Right atrium auricular region (tissue), 2 donors: ENCODE results near the gene GALNT18. TPM values are rescaled to one million over a fixed set of nuclear protein-coding genes. Genes with fewer than 3 reads are reported as not detected.
A peak's percentile ranks its signal among the peaks of the same experiment; 100 is the strongest.

Source experiments
- DNase-seq: peaks from one replicate; pipeline ENCODE4 v3.0.0-alpha.2; 2019; ENCODE audit warnings: low spot score
- H3K27ac ChIP-seq, 2 donors: fragments of 200-600 bp; sonication (generic); 1 replicate in 1 of 2; 2 replicates in 1 of 2; pipeline ENCODE4 v1.5.1; 2016 to 2019
- H3K27me3 ChIP-seq, 2 donors: fragments of 200-600 bp; sonication (generic); one replicate each; pipeline versions ENCODE4 v1.5.1 to v1.6.0; 2017 to 2019
- H3K36me3 ChIP-seq: fragments of 200-600 bp; sonication (generic); one replicate; pipeline ENCODE4 v1.5.1; 2016
- H3K4me1 ChIP-seq, 2 donors: fragments of 200-600 bp; sonication (generic); one replicate each; pipeline versions ENCODE4 v1.5.1 to v1.6.0; 2017 to 2019
- H3K4me3 ChIP-seq, 2 donors: fragments of 200-600 bp; sonication (generic); 1 replicate in 1 of 2; 2 replicates in 1 of 2; pipeline ENCODE4 v1.5.1; 2017 to 2019; ENCODE audit warnings: mild to moderate bottlenecking in 1 of 2, moderate library complexity in 1 of 2
- H3K9me3 ChIP-seq, 2 donors: fragments of 200-600 bp; sonication (generic); one replicate each; pipeline ENCODE4 v1.5.1; 2019
- total RNA-seq, 2 donors: library from RNA; depleted of rRNA; stranded (reverse); fragments of >200 nt; gene quantifications; one replicate each; pipeline ENCODE4 v1.1.0, GENCODE V29; 2016
- TF ChIP-seq, protein P1 (sequence below), 2 donors: fragments of 200-600 bp; sonication (generic); IDR thresholded peaks; one replicate each; pipeline ENCODE4 v1.5.1; 2019; ENCODE audit warnings: antibody characterized with exemption in 2 of 2

The GALNT18 gene
- total RNA-seq, 2 donors from 2014 or later, result 22.2 to 26.8 TPM

GRCh38 chr11:11436715-11437313 lies 185.0 kb downstream of the GALNT18 start:
- no peaks in the 10 kb centered on the region for H3K36me3 ChIP-seq
- peak overlapping the region; percentile 24 to 46 for H3K27ac ChIP-seq
- H3K4me3 ChIP-seq, result no peak overlapping the region
- H3K27me3 ChIP-seq, result no peaks in the 10 kb centered on the region
- TF ChIP-seq, protein P1, sequence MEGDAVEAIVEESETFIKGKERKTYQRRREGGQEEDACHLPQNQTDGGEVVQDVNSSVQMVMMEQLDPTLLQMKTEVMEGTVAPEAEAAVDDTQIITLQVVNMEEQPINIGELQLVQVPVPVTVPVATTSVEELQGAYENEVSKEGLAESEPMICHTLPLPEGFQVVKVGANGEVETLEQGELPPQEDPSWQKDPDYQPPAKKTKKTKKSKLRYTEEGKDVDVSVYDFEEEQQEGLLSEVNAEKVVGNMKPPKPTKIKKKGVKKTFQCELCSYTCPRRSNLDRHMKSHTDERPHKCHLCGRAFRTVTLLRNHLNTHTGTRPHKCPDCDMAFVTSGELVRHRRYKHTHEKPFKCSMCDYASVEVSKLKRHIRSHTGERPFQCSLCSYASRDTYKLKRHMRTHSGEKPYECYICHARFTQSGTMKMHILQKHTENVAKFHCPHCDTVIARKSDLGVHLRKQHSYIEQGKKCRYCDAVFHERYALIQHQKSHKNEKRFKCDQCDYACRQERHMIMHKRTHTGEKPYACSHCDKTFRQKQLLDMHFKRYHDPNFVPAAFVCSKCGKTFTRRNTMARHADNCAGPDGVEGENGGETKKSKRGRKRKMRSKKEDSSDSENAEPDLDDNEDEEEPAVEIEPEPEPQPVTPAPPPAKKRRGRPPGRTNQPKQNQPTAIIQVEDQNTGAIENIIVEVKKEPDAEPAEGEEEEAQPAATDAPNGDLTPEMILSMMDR (IDR thresholded peaks at IDR 0.05), result no peak
- peaks cover 0 to 20% of the 10 kb centered on the region in 2 donors for H3K4me1 ChIP-seq
- no peaks in the 10 kb centered on the region for H3K9me3 ChIP-seq
- no peak for DNase-seq

- DNase-seq, result no peak
- TF ChIP-seq, protein P1 (IDR thresholded peaks at IDR 0.05), result no peak
- H3K36me3 ChIP-seq, result no peaks in the 10 kb centered on the region
- no peaks in the 10 kb centered on the region for H3K27me3 ChIP-seq
- no peak overlapping the region for H3K27ac ChIP-seq
- H3K4me1 ChIP-seq, result peaks cover 0 to 20% of the 10 kb centered on the region in 2 donors
- no peak overlapping the region for H3K4me3 ChIP-seq
- H3K9me3 ChIP-seq, result no peaks in the 10 kb centered on the region
These were observed 186.2 kb downstream of the GALNT18 start for GRCh38 chr11:11435635-11436034.

- no peak for DNase-seq
- H3K27me3 ChIP-seq, result no peaks in the 10 kb centered on the region
These were observed 187.8 kb downstream of the GALNT18 start for GRCh38 chr11:11433960-11434359.

DNA sequence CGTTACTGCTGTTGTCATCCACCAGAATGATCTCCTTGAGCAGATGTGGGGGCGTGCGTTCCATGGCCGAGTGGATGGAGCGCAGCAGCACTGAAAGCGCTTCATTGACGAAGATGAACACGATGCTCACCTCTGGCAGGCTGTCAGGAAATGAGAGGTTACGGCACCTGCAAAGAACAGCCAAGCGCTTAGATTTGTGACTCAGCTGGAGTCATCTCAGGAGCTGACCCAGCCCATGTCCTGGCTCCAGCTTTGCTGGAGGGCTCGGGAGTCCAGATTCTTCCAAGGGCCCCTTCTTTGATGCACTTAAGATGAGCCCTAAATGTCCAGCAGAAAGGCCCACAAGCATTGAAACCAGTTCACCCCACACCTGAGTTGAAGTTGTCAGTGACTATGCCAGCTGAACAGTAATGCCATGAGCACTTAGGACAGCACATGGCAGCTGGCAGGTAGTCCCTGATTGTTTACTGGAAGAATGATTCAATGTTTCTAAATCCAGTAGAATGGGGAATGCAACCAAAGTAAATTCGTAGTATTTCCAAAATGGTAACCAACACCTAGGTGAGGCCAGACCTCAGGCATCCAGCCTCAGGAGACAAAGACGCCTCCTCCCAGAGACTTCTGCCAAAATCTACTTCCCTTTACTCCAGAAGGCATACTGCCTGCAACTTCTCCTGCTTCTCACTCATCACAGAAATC lies 189.0 kb downstream of the GALNT18 start:
- DNase-seq, result no peak
- Histone ChIP-seq H3K4me3 (no peak overlapping the region), H3K27ac (no peak overlapping the region), H3K4me1 (peaks cover 0 to 27% of the 10 kb centered on the region in 2 donors), H3K36me3 (no peaks in the 10 kb centered on the region), H3K9me3 (no peaks in the 10 kb centered on the region), H3K27me3 (no peaks in the 10 kb centered on the region)
- TF ChIP-seq, protein P1 (IDR thresholded peaks at IDR 0.05), result no peak

More at GRCh38 chr11:11433960-11434359, 187.8 kb downstream of the GALNT18 start:
- TF ChIP-seq, protein P1 (IDR thresholded peaks at IDR 0.05), result no peak
- no peak overlapping the region for H3K4me3 ChIP-seq
- no peaks in the 10 kb centered on the region for H3K36me3 ChIP-seq
- peaks cover 0 to 20% of the 10 kb centered on the region in 2 donors for H3K4me1 ChIP-seq
- no peak overlapping the region for H3K27ac ChIP-seq
- no peaks in the 10 kb centered on the region for H3K9me3 ChIP-seq

- Histone ChIP-seq H3K9me3 (no peaks in the 10 kb centered on the region), H3K4me1 (peaks cover 0 to 31% of the 10 kb centered on the region in 2 donors), H3K27ac (no peak overlapping the region), H3K36me3 (no peaks in the 10 kb centered on the region), H3K27me3 (no peaks in the 10 kb centered on the region), H3K4me3 (no peak overlapping the region)
- TF ChIP-seq, protein P1 (IDR thresholded peaks at IDR 0.05), result no peak
- DNase-seq, result no peak
These were observed 191.4 kb downstream of the GALNT18 start for GRCh38 chr11:11430431-11430830.
